ENCODE data around the gene POLE3.
A peak's percentile ranks its signal among the peaks of the same experiment; 100 is the strongest.
"Not testable (repeated sequence)": the region's sequence is repeated elsewhere in the genome, so short reads cannot be mapped to it uniquely, and the experiment has no call there.

The POLE3 gene

DNA sequence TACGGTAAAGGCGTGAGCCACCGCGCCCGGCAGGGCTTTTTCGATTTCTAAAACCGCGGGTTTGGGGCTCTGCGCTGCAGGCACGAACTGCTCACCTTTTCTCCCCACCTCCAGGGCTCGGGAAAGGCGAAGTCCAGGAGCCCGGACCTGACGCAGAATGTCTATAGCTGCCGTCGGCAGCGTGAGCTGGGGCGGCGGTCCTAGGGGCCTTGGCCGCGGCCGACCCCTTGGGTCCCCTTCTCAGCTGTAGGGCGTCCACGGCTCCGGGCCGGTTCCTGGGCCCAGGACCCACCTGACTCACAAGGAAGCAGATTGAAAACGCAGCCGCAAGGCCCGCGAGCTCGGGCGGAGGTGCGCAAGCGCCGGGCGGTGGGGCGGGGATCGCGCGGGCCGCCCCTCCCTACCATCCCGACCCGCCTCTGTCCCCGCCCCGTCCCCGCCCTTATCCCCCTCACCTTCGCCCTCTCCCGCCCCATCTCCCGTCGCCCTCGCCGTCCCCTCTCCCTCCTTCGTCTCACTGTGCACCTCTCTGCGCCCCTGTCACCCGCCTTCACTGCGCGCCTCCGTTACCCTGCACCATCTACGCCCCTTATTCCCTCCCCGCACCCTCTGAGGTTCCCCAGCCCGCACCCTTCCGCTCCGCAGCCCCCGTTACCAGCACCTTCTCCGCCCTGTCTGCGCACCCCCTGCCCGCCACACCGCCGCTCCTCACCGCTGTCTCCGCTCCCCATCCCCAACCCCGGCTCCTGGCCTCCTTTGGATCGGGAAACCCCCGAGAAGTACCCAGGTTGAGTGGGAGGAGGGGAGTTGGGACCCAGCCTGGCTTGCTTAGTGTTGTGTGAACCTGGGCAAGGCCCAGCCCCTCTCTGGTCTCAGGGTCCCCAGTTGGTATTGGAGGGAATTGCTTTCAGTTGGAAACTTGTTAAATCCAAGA lies 33.6 kb downstream of the POLE3 start, which contains the start of gene HDHD3:
Gene HDHD3, minus strand, starts transcription at position 353 of the 934 bp plus-strand sequence. CDS start 2,632 bp downstream, outside the sequence.
- Mint-ChIP-seq H3K27me3 (no peaks in the 10 kb centered on the region), H3K4me3 (peak within 1 kb of the TSS; percentile 93), H3K27ac (peak within 1 kb of the TSS; percentile 65), H3K36me3 (peaks cover 7% of the 10 kb centered on the region), H3K4me1 (peaks cover 24% of the 10 kb centered on the region), H3K9me3 (no peaks in the 10 kb centered on the region)
- ATAC-seq (ENCODE audit: low read depth) (peak; percentile 88), DNase-seq (ENCODE audit: low spot score in 2 of 2) (peak; percentile 71)

DNA sequence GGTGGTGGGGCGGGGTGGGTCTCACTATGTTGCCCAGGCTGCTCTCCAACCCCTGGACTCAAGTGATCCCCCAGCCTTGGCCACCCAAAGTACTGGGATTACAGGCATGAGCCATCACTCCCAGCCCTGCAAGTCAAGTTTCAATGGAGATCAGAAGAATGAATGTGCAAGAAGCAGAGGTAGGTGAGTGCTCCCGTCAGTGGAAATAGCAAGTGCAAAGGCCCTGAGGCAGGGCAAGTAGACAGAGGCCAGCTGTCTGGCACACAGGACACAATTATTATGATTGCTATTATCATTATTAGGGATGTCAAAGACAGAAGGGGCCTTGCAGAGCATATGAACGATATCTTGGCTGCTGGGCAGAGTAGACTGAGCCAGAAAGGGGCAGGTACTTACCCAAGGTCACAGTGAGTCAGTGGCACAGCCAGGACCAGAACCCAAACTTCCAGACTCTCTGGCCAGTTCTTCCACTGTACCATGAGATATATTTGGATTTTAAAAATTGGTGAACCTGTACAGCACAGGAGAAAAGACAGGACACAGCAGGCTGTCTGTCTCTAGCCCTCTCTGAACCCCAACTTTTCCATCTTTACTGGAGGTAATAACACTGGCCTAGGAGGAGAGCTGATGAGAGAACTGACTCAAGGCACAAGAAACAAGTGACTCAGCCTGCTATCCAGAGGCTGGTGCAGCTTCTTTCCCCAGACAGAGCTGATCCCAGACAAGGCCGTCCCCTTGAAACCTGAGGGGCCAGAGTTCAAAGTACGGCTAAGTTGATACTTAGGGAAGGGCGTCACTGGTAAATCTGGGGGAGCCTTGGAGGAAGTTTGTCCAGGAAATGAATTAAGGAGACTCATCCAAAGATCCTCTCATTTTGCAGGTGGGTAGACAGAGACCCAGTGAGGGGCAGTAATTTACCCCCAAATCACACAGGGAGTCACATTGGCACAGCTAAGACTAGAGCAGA lies 35.1 kb downstream of the POLE3 start:
- no peaks in the 10 kb centered on the region for H3K9me3 Mint-ChIP-seq
- ATAC-seq (ENCODE audit: low read depth) = no peak
- DNase-seq (ENCODE audit: low spot score in 2 of 2) = no peak
- peaks cover 15% of the 10 kb centered on the region for H3K4me1 Mint-ChIP-seq
- H3K27ac Mint-ChIP-seq = peak overlapping the region; percentile 53
- H3K36me3 Mint-ChIP-seq = peaks cover 7% of the 10 kb centered on the region
- peak overlapping the region; percentile 77 for H3K4me3 Mint-ChIP-seq
- H3K27me3 Mint-ChIP-seq = no peaks in the 10 kb centered on the region

DNA sequence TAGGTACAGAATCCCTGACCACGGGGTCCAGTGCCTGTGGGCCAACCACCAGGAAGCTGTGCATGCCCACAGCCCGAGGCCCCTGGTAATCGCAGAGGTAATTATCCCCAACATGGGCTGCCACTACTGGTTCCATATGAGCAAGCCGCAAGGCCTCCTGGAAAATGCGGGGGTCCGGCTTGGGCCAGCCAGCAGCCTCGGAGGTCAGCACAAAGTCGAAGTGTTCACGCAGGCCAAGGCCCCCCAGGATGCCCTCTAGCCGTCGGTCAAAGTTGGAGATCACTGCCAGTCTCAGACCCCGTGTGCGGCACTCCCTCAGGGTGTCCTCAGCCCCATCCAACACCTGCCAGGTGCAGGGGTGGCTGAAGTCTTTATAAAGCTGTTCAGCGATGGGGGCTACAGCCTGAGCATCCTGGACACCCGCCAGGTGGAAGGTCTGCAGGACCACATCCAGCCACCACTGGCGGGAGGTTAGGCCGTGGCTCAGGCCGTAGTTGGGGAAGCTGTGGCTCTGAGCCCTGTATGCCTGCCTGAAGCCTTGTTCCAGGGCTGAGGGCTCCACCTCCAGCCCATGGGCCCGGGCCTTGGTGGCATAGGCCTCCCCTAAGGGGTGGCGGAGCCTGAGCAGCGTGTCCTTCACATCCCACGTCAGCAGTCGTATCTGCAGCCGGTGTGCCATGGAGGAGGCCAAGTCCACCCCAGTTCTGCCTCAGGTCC lies 36.6 kb downstream of the POLE3 start:
- no peak overlapping the region for H3K27ac Mint-ChIP-seq
- no peak for DNase-seq (ENCODE audit: low spot score in 2 of 2)

DNA sequence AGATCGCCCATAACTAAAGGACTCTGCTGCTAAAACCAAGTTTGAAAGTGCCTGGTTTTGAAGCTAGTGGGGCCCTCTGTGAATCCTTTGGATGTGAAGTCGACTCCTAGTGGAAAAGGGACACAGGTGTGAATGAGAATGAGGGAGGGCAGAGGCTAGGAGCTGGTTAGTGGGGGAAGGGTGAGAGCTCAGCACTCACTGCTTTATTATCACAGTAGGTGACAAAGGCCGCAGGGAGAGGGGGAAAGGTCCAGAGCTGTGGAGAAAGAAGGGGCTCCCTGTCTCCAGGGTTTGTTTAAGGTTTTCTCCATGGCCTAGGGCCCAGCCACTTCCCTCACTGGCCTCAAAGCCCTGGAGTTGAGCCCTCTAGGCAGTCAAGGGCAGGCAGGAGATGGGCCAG lies 37.2 kb downstream of the POLE3 start:
- no peak for ATAC-seq (ENCODE audit: low read depth)
- no peak overlapping the region for H3K27ac Mint-ChIP-seq
- no peak for DNase-seq (ENCODE audit: low spot score in 2 of 2)
- H3K4me3 Mint-ChIP-seq = no peak overlapping the region
- peaks cover 15% of the 10 kb centered on the region for H3K4me1 Mint-ChIP-seq
- H3K9me3 Mint-ChIP-seq = no peaks in the 10 kb centered on the region
- peaks cover 7% of the 10 kb centered on the region for H3K36me3 Mint-ChIP-seq
- no peaks in the 10 kb centered on the region for H3K27me3 Mint-ChIP-seq

More for the DNA sequence above, 36.6 kb downstream of the POLE3 start:
- no peak for ATAC-seq (ENCODE audit: low read depth)
- peaks cover 15% of the 10 kb centered on the region for H3K4me1 Mint-ChIP-seq
- H3K27me3 Mint-ChIP-seq = no peaks in the 10 kb centered on the region
- no peaks in the 10 kb centered on the region for H3K9me3 Mint-ChIP-seq
- H3K4me3 Mint-ChIP-seq = no peak overlapping the region
- H3K36me3 Mint-ChIP-seq = peaks cover 7% of the 10 kb centered on the region

DNA sequence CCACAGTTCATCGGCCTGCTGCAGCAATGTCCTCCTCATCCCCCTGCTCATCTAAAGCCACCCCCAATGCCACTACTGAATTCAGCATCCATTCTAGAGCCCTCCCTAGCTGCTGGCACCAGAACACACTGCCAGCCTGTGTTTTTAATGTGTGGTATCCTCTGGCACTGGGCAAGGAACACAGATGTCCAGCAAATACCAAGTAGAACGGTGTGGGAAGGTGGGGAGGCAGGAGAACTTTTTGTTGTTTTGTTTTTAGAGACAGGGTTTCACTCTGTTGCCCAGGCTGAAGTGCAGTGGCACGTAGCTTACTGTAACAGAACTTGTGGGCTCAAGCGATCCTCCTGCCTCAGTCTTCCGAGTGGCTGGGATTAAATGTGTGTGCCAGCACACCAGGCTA lies 38.4 kb downstream of the POLE3 start:
- ATAC-seq (ENCODE audit: low read depth) (no peak), DNase-seq (ENCODE audit: low spot score in 2 of 2) (no peak)
- peak overlapping the region; percentile 15 for H3K27ac Mint-ChIP-seq
- H3K4me1 Mint-ChIP-seq = peaks cover 14% of the 10 kb centered on the region
- H3K9me3 Mint-ChIP-seq = no peaks in the 10 kb centered on the region
- peaks cover 7% of the 10 kb centered on the region for H3K36me3 Mint-ChIP-seq
- no peak overlapping the region for H3K4me3 Mint-ChIP-seq
- H3K27me3 Mint-ChIP-seq = no peaks in the 10 kb centered on the region

DNA sequence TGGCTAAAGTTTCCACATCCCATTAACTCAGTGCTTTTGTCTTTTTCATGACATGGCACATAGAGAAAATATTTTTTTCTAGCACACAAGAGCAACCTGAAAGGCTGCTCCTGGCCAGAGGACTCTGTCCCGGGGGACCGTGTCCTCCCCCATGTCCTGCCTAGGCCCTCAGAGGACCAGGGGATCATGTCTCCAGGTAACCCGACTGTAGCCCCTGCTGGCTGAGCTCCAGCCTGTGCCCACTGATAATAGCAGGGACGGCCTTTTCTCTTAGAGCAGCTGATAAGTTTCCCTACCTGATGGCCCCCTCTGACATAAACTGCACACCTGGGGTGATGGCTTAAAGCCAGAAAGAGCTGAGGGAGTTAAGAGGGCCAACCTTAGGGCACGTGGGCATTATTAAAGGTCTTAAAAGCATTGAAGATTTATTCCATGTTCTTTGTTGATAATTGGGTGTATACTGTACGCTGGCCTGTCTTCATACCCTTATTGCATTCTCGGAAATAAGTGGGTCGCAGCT lies 39.6 kb downstream of the POLE3 start:
- H3K27ac Mint-ChIP-seq = no peak overlapping the region
- H3K27me3 Mint-ChIP-seq = no peaks in the 10 kb centered on the region
- ATAC-seq (ENCODE audit: low read depth) (no peak), DNase-seq (ENCODE audit: low spot score in 2 of 2) (no peak)
- H3K9me3 Mint-ChIP-seq = no peaks in the 10 kb centered on the region
- H3K4me3 Mint-ChIP-seq = no peak overlapping the region
- peaks cover 12% of the 10 kb centered on the region for H3K4me1 Mint-ChIP-seq
- H3K36me3 Mint-ChIP-seq = peaks cover 7% of the 10 kb centered on the region

DNA sequence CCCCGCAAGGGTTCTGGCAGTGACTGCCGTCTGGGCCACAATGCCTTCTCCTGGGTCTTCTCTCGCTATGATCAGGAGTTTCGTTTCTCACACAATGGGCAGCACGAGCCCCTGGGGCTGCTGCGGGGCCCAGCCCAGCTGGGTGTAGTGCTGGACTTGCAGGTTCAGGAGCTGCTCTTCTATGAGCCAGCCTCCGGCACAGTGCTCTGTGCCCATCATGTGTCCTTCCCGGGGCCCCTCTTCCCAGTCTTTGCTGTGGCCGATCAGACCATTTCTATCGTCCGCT lies 40.7 kb downstream of the POLE3 start:
- H3K4me3 Mint-ChIP-seq = no peak overlapping the region
- H3K27ac Mint-ChIP-seq = no peak overlapping the region
- peaks cover 4% of the 10 kb centered on the region for H3K4me1 Mint-ChIP-seq
- DNase-seq (ENCODE audit: low spot score in 2 of 2) (no peak), ATAC-seq (ENCODE audit: low read depth) (no peak)
- no peaks in the 10 kb centered on the region for H3K9me3 Mint-ChIP-seq
- H3K27me3 Mint-ChIP-seq = no peaks in the 10 kb centered on the region
- peaks cover 7% of the 10 kb centered on the region for H3K36me3 Mint-ChIP-seq

DNA sequence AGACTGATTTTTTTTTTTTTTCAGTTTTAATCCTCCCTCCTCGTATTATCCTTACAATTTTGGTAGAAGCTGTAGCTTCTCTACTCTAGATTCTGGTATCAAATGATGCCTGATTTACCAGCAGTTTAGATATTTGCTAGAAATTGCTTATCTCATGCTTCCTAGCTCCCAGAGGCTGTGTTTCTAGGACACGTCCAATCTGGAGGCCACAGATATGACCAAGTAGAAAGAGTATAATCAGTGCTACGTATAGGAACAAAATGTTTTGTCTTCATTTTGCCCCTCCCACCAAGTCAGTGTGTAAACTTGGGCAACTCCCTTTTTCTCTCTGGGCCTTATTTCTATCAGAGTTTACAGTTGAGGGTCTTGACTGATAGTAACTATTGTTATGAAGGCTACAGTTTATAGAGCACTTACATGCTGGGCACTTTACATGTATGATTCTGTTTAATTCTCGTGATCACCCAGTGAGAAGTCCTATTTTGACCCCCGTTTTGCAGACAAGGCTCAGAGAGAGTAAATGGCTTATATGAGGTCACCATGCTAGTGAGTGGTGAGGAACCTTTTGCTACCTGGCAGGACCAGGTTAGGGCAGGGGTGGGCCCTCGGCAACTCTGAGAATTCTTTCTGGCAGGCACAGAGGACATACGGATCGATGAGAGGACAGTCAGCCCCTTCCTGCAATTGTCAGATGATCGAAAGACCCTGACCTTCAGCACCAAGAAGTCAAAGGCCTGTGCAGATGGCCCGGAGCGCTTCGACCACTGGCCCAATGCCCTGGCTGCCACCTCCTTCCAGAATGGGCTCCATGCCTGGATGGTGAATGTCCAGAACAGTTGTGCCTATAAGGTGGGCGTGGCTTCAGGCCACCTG lies 41.3 kb downstream of the POLE3 start:
- H3K27me3 Mint-ChIP-seq = no peaks in the 10 kb centered on the region
- peaks cover 4% of the 10 kb centered on the region for H3K4me1 Mint-ChIP-seq
- no peak for ATAC-seq (ENCODE audit: low read depth)
- peak overlapping the region; percentile 29 for H3K27ac Mint-ChIP-seq
- H3K4me3 Mint-ChIP-seq = no peak overlapping the region
- peaks cover 4% of the 10 kb centered on the region for H3K36me3 Mint-ChIP-seq
- no peak for DNase-seq (ENCODE audit: low spot score in 2 of 2)
- no peaks in the 10 kb centered on the region for H3K9me3 Mint-ChIP-seq

DNA sequence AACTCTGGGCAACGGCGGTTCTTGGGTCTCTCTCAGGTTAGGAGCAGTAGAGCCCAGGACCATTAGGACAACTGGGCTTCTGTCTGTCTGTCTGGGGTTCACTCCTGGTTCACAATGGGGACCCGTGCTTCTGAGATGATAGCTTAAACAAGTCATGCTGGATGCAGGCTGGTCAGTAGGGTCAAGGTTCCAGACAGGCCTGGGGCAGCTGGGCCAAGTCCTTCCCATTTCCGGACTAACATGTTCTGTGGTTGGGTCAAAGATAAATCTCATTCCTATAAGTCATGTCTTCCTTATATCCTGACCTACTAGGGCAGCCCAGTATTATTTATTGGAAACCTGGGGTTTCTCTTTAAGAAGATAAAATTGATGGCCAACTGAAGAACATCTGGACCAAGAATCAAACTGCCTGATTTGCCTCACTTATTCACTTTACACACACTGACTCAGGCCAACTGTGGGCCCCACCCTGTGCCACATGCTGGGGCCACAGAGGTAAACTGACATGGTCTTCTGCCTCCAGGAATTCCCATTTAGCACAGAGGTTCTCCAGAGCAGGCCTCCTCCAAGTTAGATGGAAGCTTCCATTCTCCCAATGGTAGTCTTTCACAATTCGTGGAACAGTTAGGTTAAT lies 42.0 kb downstream of the POLE3 start:
- H3K27ac Mint-ChIP-seq = peak overlapping the region; percentile 29
- no peak for DNase-seq (ENCODE audit: low spot score in 2 of 2)
- peaks cover 4% of the 10 kb centered on the region for H3K4me1 Mint-ChIP-seq

DNA sequence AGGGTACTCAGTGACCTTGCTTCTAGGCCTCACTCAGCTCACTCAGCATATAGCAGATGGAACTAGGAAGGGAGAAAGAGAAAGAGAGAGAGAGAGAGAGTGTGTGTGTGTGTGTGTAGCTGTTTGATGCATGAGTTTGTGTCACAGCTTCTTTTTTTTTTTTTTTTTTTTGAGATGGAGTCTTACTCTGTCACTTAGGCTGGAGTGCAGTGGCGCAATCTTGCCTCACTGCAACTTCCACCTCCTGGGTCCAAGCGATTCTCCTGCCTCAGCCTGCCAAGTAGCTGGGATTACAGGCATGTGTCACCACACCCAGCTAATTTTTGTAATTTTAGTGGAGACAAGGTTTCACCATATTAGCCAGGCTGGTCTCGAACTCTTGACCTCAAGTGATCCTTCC lies 44.8 kb downstream of the POLE3 start:
- not testable (repeated sequence) for ATAC-seq (ENCODE audit: low read depth); H3K4me1 Mint-ChIP-seq; H3K4me3 Mint-ChIP-seq; H3K36me3 Mint-ChIP-seq; DNase-seq (ENCODE audit: low spot score in 2 of 2); H3K9me3 Mint-ChIP-seq; H3K27ac Mint-ChIP-seq; H3K27me3 Mint-ChIP-seq

More for the DNA sequence above, 42.0 kb downstream of the POLE3 start:
- Mint-ChIP-seq H3K9me3 (no peaks in the 10 kb centered on the region), H3K4me3 (no peak overlapping the region), H3K36me3 (peaks cover 4% of the 10 kb centered on the region), H3K27me3 (no peaks in the 10 kb centered on the region)
- no peak for ATAC-seq (ENCODE audit: low read depth)

DNA sequence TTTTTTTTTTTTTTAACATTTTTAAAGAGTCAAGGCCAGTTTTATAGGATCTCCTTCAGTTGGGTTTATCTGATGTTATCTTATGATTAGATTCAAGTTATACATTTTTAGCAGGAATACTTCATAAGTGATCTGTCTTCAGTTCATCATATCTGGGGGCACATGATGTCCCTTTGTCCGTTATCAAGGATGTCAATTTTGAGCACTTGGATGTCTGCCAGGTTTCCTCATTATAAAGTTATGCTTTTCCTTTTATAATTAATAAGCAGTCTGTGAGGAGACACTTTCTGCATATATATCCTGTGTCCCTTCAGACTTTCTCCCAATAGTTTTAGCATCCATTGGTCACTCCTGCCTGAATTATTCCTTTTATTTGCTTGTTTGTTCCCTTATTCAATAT lies 45.5 kb downstream of the POLE3 start:
- Mint-ChIP-seq H3K9me3 (no peaks in the 10 kb centered on the region), H3K27me3 (peaks cover 2% of the 10 kb centered on the region), H3K36me3 (no peaks in the 10 kb centered on the region), H3K4me1 (no peaks in the 10 kb centered on the region), H3K27ac (no peak overlapping the region), H3K4me3 (no peak overlapping the region)
- no peak for ATAC-seq (ENCODE audit: low read depth)
- no peak for DNase-seq (ENCODE audit: low spot score in 2 of 2)

DNA sequence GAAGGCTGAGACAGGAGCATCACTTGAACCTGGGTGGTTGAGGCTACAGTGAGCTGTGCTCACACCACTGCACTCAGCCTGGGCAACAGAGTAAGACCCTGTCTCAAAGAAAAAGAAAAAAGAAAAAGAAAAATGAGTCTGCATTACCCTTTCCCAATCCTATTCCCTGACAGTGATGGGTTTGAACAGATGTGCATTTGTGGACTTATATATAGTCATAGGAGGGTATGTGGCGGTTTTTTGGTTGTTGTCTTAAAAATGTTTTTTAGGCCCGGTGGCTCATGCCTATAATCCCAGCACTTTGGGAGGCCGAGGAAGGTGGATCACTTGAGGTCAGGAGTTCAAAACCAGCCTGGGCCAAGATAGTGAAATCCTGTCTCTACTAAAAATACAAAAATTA lies 47.1 kb downstream of the POLE3 start:
- H3K27me3 Mint-ChIP-seq = peaks cover 2% of the 10 kb centered on the region
- H3K4me1 Mint-ChIP-seq = no peaks in the 10 kb centered on the region
- DNase-seq (ENCODE audit: low spot score in 2 of 2) = no peak
- ATAC-seq (ENCODE audit: low read depth) = no peak
- H3K9me3 Mint-ChIP-seq = no peaks in the 10 kb centered on the region
- no peak overlapping the region for H3K4me3 Mint-ChIP-seq
- no peaks in the 10 kb centered on the region for H3K36me3 Mint-ChIP-seq
- no peak overlapping the region for H3K27ac Mint-ChIP-seq
